ENCODE data around the gene B3GALT6.
"Not testable (repeated sequence)": the region's sequence is repeated elsewhere in the genome, so short reads cannot be mapped to it uniquely, and the experiment has no call there.

B3GALT6 gene

GRCh38 chr1:1232208-1232795, at the start of gene B3GALT6:
Gene B3GALT6, plus strand, starts transcription at chr1:1232237. Its CDS starts 42 bp downstream, at chr1:1232279.
- no peak for DNase-seq

- no peak for DNase-seq
These were observed 49.4 kb upstream of the B3GALT6 start for GRCh38 chr1:1182491-1183220.

GRCh38 chr1:1183221-1183747, 48.8 kb upstream of the B3GALT6 start:
- DNase-seq = no peak

GRCh38 chr1:1183833-1184775, 47.9 kb upstream of the B3GALT6 start:
- DNase-seq = no peak

- DNase-seq = no peak
These were observed 46.8 kb upstream of the B3GALT6 start for GRCh38 chr1:1185101-1185765.

- DNase-seq = no peak
These were observed 44.1 kb upstream of the B3GALT6 start for GRCh38 chr1:1187938-1188337.

- DNase-seq = peak; percentile 67
These were observed 42.9 kb upstream of the B3GALT6 start for GRCh38 chr1:1189111-1189510.

GRCh38 chr1:1191734-1192133, 40.3 kb upstream of the B3GALT6 start:
- DNase-seq = no peak

GRCh38 chr1:1194723-1195122, 37.3 kb upstream of the B3GALT6 start:
- peak; percentile 10 for DNase-seq

GRCh38 chr1:1195726-1196125, 36.3 kb upstream of the B3GALT6 start:
- not testable (repeated sequence) for DNase-seq

- DNase-seq = no peak
These were observed 35.4 kb upstream of the B3GALT6 start for GRCh38 chr1:1196431-1197187.

GRCh38 chr1:1197188-1197500, 34.9 kb upstream of the B3GALT6 start:
- no peak for DNase-seq

GRCh38 chr1:1197551-1198422, 34.2 kb upstream of the B3GALT6 start:
- DNase-seq = no peak

GRCh38 chr1:1198423-1199140, 33.5 kb upstream of the B3GALT6 start:
- DNase-seq = no peak

- DNase-seq = no peak
These were observed 32.7 kb upstream of the B3GALT6 start for GRCh38 chr1:1199141-1199960.

- DNase-seq = no peak
These were observed 31.8 kb upstream of the B3GALT6 start for GRCh38 chr1:1199961-1200875.

- DNase-seq = no peak
These were observed 30.9 kb upstream of the B3GALT6 start for GRCh38 chr1:1200876-1201810.
